ENCODE measurements around the gene REPS2.

REPS2 gene

GRCh38 chrX:17038277-17038676, 91.8 kb downstream of the REPS2 start:
- DNase-seq (ENCODE audit: low read depth) = no peak
- no peak overlapping the region for H3K4me3 ChIP-seq (ENCODE audit: low read depth, low read length)
- TF ChIP-seq, protein P1, sequence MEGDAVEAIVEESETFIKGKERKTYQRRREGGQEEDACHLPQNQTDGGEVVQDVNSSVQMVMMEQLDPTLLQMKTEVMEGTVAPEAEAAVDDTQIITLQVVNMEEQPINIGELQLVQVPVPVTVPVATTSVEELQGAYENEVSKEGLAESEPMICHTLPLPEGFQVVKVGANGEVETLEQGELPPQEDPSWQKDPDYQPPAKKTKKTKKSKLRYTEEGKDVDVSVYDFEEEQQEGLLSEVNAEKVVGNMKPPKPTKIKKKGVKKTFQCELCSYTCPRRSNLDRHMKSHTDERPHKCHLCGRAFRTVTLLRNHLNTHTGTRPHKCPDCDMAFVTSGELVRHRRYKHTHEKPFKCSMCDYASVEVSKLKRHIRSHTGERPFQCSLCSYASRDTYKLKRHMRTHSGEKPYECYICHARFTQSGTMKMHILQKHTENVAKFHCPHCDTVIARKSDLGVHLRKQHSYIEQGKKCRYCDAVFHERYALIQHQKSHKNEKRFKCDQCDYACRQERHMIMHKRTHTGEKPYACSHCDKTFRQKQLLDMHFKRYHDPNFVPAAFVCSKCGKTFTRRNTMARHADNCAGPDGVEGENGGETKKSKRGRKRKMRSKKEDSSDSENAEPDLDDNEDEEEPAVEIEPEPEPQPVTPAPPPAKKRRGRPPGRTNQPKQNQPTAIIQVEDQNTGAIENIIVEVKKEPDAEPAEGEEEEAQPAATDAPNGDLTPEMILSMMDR (conservative IDR thresholded peaks at IDR 0.05; ENCODE audit: low read depth, low read length) = no peak

DNA sequence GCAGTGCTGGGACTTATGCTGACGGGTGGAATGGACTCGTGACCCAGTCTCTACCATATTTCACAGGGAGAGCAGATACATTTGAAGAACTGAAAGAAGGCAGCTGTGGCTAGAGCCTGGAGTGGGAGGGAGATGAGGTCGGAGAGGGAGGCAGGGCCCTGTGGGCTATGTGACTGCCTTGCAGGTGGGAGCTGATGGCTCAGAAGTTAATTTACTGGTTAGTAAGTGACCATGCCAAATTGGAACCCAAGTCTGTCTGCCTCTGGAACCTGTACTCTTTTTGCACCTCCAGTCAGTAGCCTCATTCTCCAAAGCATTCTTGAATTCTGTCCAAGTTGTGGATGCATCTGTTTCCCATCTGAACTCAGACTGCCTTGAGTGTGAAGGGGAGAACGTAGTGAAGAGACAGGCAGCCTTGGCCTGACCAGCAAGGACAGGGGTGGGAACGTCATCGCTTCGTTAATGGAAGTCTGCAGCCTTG, 92.3 kb downstream of the REPS2 start:
- DNase-seq (ENCODE audit: low read depth) = peak; percentile 68
- no peak overlapping the region for H3K4me3 ChIP-seq (ENCODE audit: low read depth, low read length)
- TF ChIP-seq, protein P1 (conservative IDR thresholded peaks at IDR 0.05; ENCODE audit: low read depth, low read length) = no peak

GRCh38 chrX:17039826-17040225, 93.4 kb downstream of the REPS2 start:
- TF ChIP-seq, protein P1 (conservative IDR thresholded peaks at IDR 0.05; ENCODE audit: low read depth, low read length) = no peak
- H3K4me3 ChIP-seq (ENCODE audit: low read depth, low read length) = no peak overlapping the region
- peak; percentile 71 for DNase-seq (ENCODE audit: low read depth)

DNA sequence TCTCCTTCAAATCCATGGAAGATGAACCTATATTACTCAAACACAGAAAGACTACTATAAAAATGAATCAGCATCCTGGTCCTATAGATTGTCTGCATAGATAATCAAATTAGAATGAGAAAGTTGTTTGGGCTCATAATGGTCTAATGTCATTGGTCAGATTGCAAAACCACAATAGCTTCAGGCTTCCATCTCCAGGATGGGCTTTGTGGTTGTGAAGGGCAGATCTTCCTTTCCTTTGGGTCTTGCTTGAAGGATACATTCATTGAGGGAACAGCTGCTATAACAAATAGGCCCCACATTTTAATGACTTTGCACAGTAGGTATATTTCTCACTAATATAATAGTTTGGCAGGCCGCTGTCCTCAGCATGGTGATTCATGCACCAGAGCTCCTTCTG, 94.3 kb downstream of the REPS2 start:
- TF ChIP-seq, protein P1 (conservative IDR thresholded peaks at IDR 0.05; ENCODE audit: low read depth, low read length) = no peak
- no peak overlapping the region for H3K4me3 ChIP-seq (ENCODE audit: low read depth, low read length)
- no peak for DNase-seq (ENCODE audit: low read depth)

DNA sequence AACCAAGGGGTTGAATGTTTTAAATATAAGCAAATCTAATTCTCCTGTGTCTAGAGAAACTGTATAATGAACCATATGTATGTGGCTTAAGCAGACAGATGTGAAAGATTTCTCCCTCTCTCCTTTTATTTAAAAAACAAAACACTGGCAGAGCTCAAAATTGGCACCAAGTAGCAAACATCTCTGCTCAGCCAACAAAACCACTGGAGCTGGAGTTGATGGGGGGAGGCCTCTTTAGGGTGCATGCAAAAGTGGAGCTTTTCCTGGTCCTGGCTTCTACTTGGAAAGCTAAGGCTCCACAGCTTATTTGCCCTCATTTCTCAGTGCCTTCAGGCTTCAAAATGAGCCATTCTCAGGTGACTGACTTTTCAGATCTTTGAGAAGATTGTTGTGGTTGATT, 95.6 kb downstream of the REPS2 start:
- TF ChIP-seq, protein P1 (conservative IDR thresholded peaks at IDR 0.05; ENCODE audit: low read depth, low read length) = no peak
- no peak overlapping the region for H3K4me3 ChIP-seq (ENCODE audit: low read depth, low read length)
- no peak for DNase-seq (ENCODE audit: low read depth)

- peak; percentile 81 for DNase-seq (ENCODE audit: low read depth)
- TF ChIP-seq, protein P1 (conservative IDR thresholded peaks at IDR 0.05; ENCODE audit: low read depth, low read length) = peak; percentile 79
- no peak overlapping the region for H3K4me3 ChIP-seq (ENCODE audit: low read depth, low read length)
Measured at GRCh38 chrX:17046478-17047097, 100.1 kb downstream of the REPS2 start.

GRCh38 chrX:17047224-17047623, 100.8 kb downstream of the REPS2 start:
- TF ChIP-seq, protein P1 (conservative IDR thresholded peaks at IDR 0.05; ENCODE audit: low read depth, low read length) = no peak
- H3K4me3 ChIP-seq (ENCODE audit: low read depth, low read length) = no peak overlapping the region
- no peak for DNase-seq (ENCODE audit: low read depth)
